ENCODE measurements around the gene TTC34.

TTC34 gene

DNA sequence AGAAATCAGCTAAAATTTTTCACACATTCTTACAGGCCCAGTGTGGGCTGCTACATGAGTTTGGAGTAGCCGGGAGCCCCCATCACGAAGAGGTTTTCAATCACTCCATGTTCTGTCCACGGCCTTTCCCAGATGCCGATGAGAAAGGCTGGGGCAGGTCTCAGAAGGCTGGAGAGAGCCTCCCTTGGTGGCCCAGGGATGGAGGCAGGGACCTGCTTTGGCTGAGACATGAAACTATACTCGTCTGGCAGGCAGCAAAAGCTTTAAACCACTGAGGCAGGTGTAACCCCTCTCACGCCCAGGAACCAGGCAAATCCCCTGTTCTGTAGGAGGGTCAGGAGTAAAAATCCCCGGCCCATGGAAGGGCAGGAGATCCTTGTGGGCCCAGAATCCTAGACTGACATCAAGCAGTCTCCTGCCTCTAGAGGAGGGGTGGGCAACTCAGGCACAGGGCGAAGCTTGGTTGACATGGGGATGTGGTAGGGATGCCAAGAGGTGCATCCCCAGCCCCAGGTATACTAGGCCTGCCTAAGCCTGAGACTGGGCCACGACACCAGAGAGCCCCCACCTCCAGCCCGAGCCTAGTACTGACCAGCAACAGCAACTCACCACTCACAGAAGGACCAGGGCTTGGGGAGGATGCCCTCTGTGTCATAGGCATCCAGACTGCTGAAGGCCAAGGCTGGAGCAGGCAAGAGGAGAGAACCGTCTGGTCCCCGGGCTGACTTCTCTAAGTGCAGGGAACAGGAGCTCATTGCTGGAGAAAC is 177.7 kb downstream of the TTC34 start:
- DNase-seq (ENCODE audit: low spot score), result no peak

DNA sequence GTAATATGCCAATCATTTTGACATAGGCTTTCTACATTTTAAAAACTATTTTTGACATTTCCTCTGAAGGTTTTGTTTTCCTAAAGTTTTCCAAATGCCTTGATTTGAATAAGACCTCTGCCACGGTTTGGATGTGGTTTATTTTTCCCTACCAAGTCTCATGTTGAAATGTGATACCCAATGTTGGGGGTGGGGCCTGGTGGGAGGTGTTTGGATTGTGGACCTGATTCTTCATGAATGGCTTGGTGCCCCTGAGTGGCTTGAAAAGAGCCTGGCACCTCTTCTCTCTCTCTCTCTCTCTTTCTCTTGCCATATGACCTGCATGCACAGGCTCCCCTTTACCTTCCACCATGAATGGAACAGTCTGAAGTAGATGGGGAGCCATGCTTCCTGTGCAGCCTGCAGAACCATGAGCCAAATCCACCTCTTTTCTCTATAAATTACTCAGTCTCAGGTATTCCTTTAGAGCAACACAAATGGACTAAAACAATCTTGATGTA is 183.5 kb downstream of the TTC34 start:
- no peak for DNase-seq (ENCODE audit: low spot score)

DNA sequence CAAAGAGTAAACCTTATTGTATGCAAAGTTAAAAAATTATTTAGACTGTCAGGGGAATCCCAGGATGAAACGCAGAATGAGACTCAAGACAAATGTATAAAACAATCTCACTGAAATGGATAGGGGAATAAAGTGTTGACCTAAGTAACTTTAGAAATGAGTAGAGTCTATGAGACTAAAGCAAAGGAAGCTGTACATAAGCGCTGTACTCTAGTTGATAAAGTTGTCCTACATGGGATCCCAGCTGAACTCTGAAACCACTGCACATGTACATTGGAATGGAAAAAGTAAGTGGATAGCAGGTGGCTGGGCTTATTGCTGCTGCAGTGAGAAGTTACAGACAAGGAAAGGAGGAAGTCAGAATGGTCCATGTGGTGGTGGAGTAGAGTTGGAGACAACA is 187.3 kb downstream of the TTC34 start:
- DNase-seq (ENCODE audit: low spot score), result no peak

DNA sequence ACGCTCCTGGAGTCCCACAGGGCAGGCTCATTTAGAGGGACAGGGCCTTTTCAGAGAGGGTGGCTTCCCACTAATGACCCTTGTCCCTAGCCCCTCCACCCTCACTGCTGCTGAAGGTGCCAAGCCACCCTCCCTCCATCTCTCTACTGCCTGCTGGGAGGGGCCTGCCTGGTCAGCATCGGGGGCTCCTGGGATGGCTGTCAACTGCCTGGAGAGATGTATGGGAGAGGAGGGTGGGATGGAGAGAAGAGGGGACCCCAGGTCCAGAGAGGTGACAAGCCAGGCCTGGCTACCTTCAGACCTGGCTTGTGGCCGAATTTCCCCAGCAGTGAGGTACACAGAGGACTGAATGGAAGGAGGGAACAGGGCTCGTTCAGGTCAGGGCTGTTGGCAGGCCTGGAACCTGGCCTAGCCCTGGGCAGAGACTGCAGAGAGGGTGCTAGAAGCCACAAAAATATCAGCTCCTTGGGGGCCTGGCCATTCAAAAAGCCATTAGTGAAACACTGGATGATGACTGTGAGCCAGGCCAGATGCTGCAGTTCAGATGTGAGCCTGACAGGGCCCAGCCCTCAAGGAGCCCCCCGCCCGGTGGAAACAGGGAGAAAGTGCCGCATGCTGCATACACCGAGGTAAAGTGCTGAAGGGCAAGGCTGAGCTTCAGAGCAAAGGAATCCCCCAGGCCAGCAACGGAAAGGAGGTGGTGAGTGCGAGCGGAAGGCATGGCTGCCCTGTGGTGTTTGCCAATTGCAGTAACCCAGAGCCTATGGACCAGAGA is 188.7 kb downstream of the TTC34 start:
- no peak for DNase-seq (ENCODE audit: low spot score)

DNA sequence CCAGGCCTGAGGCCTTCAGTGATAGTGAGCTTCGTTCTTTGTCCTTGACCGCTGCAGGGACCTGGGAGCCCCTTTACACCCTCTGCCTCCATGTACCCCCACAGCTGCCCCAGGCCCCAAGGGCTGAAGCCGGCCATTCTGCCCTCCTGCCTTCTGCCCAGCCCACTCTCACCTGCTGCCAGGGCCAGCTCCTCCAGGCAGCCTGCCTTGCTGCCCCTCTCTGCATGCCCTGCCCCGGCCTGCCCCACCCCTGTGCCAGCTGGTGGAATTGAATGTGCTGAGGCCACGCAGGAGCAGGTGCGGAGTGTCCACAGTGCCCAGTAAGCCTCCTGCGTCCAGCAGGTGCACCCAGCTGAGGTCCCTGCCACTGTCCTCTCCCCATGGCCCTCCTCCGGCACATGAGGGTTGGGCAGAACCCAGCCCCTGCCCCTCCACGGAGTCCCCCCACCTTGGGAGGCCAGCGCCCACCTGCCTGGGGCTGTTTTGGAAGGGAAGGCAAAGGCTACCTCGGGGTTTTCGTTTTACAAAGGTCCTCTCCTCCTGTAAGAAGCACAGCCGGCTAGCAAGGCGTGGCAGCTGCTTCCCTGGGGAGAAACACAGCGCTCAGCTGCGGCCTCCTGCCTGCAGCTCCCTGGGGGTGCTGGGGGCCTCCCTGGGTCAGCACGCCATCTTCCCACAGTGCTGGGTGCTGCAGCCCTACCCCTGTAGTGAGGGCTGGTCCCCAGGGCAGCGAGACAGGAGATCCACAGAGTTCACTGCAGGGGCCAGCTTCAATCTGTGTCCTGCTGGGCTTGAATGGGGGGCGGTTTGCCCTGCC is 189.7 kb downstream of the TTC34 start:
- no peak for DNase-seq (ENCODE audit: low spot score)

DNA sequence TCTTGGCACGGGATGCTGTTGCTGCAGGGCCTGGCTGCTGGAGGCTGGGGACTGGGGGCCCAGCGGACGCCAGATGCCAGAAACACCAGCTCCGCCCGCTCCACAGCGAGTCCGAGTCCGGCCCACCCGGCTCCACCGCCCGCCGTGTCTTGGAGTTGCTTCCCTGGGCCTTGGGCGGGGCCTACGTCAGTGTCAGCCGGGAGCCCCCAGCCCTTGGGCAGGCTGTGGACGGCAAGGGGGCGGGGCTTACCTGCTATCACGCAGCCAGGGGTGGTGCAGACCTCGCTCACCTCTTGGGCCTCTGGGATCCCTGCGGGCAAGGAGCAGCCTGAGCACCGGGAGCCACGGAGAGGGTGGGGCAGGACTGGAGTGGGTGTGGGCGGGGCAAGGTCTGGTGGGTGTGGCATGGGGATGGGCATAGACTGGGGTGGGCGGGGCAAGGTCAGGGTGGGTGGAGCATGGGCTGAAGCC is 190.4 kb downstream of the TTC34 start:
- DNase-seq (ENCODE audit: low spot score), result peak; percentile 69

DNA sequence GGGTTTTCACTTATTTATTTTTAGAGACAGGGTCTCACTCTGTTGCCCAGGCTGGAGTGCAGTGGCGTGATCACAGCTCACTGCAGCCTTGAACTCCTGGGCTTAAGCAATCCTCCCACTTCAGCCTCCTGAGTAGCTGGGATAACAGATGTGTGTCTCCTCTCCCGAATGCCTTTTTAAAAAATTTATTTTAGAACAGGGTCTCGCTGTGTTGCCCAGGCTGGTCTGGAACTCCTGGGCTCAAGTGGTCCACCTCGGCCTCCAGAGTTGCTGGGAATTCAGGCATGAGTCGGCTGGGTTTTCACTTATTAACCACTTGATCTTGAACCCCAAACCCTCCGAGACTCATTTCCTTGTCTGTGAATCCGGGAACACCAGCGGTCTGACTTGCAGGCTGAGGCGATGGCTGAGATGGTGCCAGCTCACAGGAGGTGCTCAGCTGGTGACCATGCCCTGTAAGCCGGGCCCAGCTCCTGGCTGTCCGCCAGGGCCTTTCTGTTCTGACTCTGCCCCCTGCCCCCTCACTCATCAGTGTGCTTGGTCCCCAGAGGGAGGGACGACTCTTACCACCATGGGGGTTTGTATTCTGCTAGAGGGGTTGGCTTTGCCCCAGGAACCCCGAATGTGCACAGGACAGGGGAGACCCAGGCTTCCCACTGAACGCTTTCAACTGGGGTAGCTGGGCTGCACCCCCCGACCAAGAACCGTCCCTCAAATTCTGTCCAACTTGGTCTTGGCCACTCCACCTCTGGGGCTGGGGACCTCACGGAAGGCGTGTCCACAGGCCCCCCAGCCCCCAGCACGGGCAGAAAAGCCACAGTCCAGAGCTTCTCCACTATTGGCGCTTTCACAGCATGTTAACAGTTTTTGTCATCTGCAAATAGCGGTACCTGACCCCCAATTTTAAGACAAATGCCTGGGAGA is 191.2 kb downstream of the TTC34 start:
- DNase-seq (ENCODE audit: low spot score), result no peak

DNA sequence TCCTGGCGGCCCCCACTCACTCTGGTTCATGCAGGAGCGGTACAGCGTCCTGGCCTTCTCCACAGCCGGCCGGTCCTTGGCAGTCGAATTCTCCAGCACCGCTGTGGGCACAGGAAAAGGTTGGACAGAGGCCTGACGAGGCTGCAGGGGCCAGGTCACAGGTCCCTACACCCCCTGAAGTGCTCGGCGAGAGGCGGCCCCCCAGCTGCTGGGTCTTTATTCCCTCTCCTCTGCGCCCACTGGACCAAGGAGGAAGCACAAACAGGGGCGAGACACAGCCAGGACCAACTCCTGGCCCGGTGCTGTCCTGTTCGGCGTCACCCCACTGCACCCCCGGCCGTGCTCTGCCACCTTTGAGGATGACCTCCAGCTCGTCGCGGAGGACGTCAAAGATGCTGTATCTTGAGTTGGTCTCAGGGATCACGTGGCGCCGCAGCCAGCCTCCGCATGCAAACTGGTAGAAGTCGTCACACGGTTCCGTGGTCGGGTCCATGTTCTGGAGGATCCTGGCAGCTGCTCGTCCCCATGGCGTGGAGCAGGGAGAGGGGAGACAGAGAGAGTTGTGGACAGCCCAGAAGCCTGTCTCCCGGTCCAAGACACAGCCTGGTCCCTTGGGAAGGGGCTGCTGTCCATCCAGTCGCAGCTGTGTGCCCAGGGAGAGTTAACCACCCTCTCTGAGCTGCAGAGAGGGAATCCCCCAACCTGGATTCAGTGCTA is 192.0 kb downstream of the TTC34 start:
- DNase-seq (ENCODE audit: low spot score), result no peak

DNA sequence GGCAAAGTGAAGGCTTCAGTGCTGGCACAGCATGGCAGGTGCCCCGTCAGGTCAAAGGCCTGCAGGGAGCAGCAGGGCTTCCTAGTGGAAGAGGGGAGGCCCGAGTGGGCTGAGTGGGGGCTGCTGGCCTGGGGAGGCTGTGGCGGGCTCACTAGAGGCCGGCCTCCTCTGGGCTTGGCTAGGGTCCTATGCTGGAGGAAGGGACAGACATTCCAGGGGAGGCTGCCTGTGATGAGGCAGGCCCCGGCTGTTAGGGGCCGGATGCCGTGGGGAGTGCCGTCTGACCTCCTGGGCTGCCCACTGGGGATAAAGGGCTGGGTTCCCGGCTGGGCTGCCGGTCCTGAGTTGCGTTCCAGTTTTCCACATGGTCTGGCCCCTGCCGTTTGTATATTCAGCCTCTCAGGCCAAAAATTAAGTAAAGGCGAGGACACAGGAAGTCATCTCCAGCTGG is 193.8 kb downstream of the TTC34 start:
- DNase-seq (ENCODE audit: low spot score), result no peak

DNA sequence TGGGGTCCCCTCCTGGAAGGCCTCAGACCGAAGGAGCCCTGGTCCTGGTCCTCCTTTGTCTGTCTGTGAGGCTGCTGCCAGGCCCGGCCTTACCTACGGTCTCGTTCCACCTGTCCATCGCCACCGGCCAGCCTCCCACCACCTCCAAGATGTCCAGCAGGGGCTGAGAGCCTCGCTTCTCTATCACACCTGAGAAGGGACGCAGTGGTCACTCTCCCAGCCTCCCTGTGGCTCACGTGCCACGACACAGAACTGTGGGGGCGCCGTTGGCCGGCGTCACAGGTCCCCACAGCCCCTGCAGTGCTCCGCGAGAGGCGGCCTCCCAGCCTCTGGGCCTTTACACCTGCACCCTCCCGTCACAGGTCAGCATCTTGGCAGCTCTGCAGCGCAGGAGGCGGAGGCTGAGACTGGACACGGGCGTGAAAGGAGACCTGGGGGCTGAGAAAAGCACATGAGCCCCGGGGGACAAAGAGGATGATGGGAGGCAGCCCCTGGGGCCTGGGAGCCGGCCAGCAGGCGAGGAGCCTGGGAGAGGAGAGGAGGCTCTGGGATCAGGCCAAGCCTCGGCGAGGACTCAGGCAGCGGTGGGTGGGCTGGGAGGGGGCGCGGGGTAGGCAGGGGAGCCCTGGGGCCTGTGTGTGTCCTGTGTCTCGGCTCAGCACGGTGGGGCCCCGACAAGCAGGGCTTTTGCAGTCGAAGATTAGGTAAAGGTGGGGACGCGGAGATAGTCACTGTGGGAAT is 194.4 kb downstream of the TTC34 start:
- no peak for DNase-seq (ENCODE audit: low spot score)

DNA sequence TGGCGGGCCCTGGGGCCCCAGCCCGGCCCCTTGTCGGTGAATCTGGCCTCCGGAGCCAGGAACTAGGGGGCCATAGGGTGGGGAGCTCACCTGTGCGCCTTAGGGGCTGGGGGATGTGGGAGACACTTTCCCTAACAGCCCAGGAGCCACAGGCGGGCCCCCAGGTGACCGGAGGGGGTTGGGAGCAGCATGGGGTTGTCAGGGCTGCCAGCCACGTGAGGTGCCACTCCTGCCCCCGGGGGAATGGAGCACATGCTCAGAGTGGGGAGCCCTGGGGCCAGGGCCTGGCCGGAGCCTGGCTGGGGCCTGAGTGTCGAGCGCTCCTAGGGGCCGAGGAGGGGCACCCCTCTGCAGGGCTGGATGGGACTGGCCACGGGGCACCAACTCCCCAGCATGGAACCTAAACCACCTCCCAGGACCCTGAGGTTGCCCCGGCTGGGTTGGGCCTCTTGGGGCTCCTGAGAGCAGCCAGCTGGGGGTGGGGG is 195.1 kb downstream of the TTC34 start:
- DNase-seq (ENCODE audit: low spot score), result no peak

DNA sequence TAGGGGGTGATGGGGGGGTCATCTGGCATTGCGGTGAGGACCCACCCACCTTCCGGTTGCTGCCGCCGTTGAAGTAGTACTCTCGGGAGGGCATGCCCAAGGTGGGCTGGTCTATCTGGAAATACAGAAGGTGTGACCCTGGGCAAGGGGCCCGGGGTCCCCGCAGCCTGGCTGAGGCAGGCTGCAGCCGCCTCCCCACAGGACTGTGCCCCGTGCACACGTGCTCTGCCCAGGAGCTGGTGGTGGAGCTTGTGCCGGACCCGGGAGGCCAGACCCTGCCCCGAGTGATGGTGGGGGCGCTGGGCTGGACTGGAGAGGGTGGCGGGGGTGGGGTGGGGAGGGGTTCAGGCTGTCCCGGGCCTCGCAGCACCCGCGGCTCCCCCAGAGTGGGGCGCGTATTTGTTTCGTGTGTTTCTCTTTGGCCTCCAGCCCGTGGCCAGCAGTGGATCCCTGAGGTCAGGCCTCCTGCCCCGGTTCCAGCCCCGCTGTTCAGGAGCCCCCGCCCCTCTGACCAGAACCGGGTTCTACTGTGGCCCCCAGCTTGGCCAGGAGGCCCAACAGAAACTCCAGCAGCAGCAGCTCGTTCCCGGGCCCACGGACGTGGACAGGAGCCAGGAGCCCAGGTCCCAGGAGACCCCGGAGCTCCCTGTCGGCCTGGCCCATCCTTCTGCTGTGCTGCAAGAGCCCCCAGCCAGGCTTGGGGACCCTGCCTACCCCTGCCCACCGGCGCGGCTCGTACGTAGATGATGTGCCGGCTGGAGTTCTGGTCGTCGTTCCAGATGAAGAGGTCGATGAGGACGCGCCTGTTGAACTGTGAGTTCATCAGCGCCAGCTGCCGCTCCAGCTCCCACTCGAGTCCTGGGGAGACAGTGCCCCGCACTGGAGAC is 195.7 kb downstream of the TTC34 start:
- no peak for DNase-seq (ENCODE audit: low spot score)

DNA sequence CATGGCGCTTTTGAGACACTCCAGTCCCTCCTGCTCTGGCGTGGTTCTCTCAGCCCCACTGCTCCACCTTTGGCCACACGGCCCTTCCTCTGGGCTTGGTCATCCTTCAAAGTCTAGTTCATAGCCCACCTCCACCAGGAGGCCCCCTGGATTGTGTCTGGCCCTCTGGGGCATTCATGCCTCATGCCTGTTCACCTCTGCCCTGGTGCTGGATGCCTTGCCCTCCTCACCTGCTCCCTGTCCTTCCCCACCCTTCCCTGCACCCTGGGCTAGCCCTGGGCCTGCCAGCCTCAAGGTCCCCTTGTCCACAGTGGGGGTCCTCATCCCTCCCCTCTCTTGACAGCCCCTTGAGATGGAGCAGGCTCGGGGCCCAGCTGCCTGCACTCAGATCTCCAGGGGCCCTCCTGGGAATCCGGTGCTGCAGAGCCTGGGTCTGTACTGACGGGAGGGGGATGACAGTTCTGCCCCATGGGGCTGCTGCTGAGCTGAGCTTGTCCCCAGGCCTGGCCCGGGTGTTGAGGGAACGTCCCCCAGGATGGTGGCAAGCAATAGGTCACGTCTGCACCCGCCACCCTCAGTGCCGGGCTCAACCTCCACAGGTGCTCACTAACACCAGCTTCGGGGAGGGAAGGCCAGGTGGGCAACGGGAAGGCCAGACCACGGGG is 196.5 kb downstream of the TTC34 start:
- no peak for DNase-seq (ENCODE audit: low spot score)

DNA sequence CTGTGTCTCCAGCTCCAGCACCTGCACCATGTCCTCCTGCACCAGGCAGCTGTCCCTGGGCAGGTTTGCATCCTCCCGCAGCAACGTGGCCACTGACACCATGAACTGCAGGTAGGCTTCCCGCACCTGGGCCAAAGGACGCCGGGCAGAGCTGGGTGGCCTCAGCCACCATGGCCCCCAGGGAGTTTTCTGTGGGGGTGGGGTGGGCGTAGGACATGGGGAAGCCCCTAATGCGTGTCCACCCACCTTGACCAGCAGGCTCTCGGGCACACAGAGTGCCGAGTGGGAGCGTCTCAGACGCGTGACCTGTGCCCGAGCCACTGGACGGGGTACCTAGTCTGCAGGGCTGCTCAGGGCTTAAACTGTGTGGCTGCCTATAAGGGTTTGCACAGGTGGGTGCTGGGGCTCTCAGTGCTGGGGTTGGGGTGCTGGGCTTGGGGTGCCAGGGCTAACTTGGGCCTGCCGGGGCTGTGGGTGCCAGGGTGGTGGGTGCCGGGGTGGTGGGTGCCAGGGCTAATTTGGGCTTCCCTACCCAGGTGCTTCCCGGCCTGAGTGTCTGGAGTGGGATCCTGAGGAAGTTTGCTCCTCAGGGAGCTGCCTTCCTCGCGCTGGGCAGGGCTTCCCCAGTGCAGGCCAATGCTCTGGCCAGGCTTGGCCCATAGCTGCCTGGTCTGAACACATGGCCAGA is 197.2 kb downstream of the TTC34 start:
- DNase-seq (ENCODE audit: low spot score), result no peak

DNA sequence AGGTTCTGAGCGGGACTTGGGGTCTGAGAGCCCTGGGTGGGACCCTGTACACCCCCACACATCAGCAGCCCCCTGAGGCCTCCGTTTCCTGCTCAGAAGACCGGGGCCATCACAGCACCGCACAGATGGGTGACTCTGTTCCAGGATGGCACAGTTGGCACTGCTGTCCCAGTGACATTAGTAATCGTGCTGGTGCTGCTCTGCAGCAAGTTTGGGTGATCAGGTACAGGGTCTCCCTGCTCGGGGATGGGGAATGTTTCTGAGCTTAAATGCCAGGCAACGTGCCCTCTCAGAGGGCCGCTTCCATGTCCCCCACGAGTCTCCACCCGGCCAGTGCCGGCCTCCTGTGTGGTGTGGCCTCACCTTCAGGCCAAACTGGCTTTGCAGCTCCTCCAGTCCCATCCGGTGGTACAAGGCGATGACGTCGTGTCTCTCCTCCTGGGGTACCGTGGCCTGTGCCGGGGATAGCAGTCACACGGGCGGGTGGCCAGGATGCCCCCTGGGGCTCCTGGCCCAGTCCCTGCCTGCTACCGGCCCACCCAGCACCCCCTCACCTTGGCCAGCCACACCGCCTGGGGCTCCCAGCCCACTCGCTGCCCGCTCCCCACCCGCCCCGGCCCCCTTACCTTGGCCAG is 197.9 kb downstream of the TTC34 start:
- DNase-seq (ENCODE audit: low spot score), result no peak

DNA sequence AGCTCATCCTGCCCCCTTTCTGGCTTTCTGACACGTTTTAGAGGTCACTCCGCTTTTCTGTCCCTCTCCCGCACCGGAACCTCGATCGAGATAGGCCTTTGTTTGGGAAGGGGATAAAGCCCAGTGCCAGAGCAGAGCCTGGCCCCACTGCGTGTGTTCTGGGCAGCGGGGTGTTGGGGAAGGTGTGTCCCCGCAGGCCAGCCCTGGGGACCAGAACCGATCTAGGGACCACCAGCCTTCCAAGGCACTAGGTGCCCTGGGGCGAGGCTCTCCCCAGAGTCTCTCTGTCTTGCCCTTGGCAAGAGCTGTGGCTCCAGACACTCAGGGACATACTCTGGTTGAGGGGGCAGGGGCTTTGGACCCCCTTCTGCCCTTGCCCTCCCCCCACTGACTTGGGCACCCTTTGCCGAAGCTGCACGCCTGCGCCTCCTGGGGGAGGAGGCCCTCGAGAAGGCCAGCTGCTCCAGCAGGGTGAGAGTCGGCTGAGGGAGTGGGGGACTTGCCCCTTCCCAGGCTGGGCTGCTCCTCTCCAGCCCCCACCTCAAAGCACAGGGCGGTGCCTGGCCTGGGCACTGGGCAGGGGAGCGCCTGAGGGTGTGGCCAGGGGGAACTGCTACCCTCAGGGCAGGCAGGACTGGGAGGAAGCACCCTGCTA is 198.5 kb downstream of the TTC34 start:
- no peak for DNase-seq (ENCODE audit: low spot score)

Measured in AG08396 (cell line).